Right renal cortex interstitium (tissue), 3 donors: ENCODE data around the gene MAST3. TPM values are rescaled to one million over a fixed set of nuclear protein-coding genes. Genes with fewer than 3 reads are reported as not detected.
A peak's percentile ranks its signal among the peaks of the same experiment; 100 is the strongest.

Experiments used
- DNase-seq, 3 donors: peaks; one replicate each; pipeline ENCODE4 v3.0.0-alpha.2; 2013; ENCODE audit warnings: low read depth in 3 of 3, low spot score in 2 of 3
- polyA plus RNA-seq, 3 donors: library from polyadenylated mRNA; unstranded; fragments of 120-200 nt; gene quantifications; one replicate each; pipeline ENCODE4 v1.2.1, GENCODE V29; 2013; ENCODE audit not compliant: insufficient read length in 3 of 3

MAST3 gene
- polyA plus RNA-seq, 3 donors, result 3.5 to 5.1 (median 4.5) TPM

GRCh38 chr19:18109733-18110608 lies 12.4 kb downstream of the MAST3 start:
- DNase-seq, result no peak

- DNase-seq, result no peak
These were observed 13.1 kb downstream of the MAST3 start for GRCh38 chr19:18110609-18111232.

GRCh38 chr19:18112989-18113478 lies 15.5 kb downstream of the MAST3 start:
- DNase-seq, result peak in 2 of 3 donors; percentile 50 to 76

GRCh38 chr19:18113827-18114226 lies 16.2 kb downstream of the MAST3 start:
- no peak for DNase-seq

GRCh38 chr19:18114483-18114882 lies 16.9 kb downstream of the MAST3 start:
- DNase-seq, result no peak

GRCh38 chr19:18117364-18117691 lies 19.8 kb downstream of the MAST3 start:
- DNase-seq, result no peak

- DNase-seq, result peak in 2 of 3 donors; percentile 61 to 72
These were observed 20.3 kb downstream of the MAST3 start for GRCh38 chr19:18117692-18118378.

- DNase-seq, result no peak
These were observed 20.9 kb downstream of the MAST3 start for GRCh38 chr19:18118420-18119012.

- DNase-seq, result no peak
These were observed 21.6 kb downstream of the MAST3 start for GRCh38 chr19:18119013-18119716.

- no peak for DNase-seq
These were observed 22.1 kb downstream of the MAST3 start for GRCh38 chr19:18119717-18120105.

GRCh38 chr19:18120127-18120526 lies 22.5 kb downstream of the MAST3 start:
- DNase-seq, result no peak

- no peak for DNase-seq
These were observed 23.6 kb downstream of the MAST3 start for GRCh38 chr19:18121166-18121565.

- no peak for DNase-seq
These were observed 24.8 kb downstream of the MAST3 start for GRCh38 chr19:18122424-18122823.

- DNase-seq, result no peak
These were observed 25.6 kb downstream of the MAST3 start for GRCh38 chr19:18122860-18123795.

- DNase-seq, result no peak
These were observed 26.2 kb downstream of the MAST3 start for GRCh38 chr19:18123819-18124218.

- no peak for DNase-seq
These were observed 28.5 kb downstream of the MAST3 start for GRCh38 chr19:18126097-18126496.

GRCh38 chr19:18128044-18128443 lies 30.5 kb downstream of the MAST3 start:
- no peak for DNase-seq

GRCh38 chr19:18128805-18129204 lies 31.2 kb downstream of the MAST3 start:
- DNase-seq, result no peak

- no peak for DNase-seq
These were observed 33.1 kb downstream of the MAST3 start for GRCh38 chr19:18130523-18131242.
